K562 (cell line): ENCODE results near the gene SFN. TPM values are rescaled to one million over a fixed set of nuclear protein-coding genes. Genes with fewer than 3 reads are reported as not detected.

Experiments
- ATF1 ChIP-seq, 2 experiments: fragments of 450-650 bp in 1 of 2; IDR thresholded peaks; 2 replicates each; pipeline ENCODE4 v1.6.1; 2016; ENCODE audit warnings: missing compliant biosample characterization in 1 of 2, missing genetic modification characterization in 1 of 2
- ATF6 ChIP-seq: sonication (generic); formaldehyde crosslinking; IDR thresholded peaks from 2 replicates; pipeline ENCODE4 v1.4.0; 2020; ENCODE audit warnings: mild to moderate bottlenecking, missing genetic modification reagents
- ELF4 ChIP-seq: fragments of 450-650 bp; formaldehyde crosslinking; IDR thresholded peaks from 2 replicates; pipeline ENCODE4 v1.4.0; 2022; ENCODE audit warnings: missing genetic modification characterization
- MYC ChIP-seq, 2 experiments: fragments of 250-450 bp in 1 of 2; sonication (Bioruptor Pico) in 1 of 2; IDR thresholded peaks; 2 replicates each; pipeline versions ENCODE4 v1.5.1 to v1.6.1; 2012 to 2021; ENCODE audit warnings: low read depth in 2 of 2, borderline replicate concordance in 1 of 2, improper control_type of control experiment in 1 of 2, low read length in 1 of 2, mild to moderate bottlenecking in 1 of 2, moderate library complexity in 1 of 2
- PHTF2 ChIP-seq: fragments of 250-450 bp; sonication (Bioruptor Pico); IDR thresholded peaks from 2 replicates; pipeline ENCODE4 v1.5.0; 2021; ENCODE audit warnings: mild to moderate bottlenecking
- SOX6 ChIP-seq: fragments of 450-650 bp; IDR thresholded peaks from 2 replicates; pipeline ENCODE4 v1.6.1; 2014; ENCODE audit warnings: mild to moderate bottlenecking
- SUPT5H ChIP-seq: fragments of 450-650 bp; IDR thresholded peaks from 2 replicates; pipeline ENCODE4 v1.6.1; 2016
- THAP7 ChIP-seq: fragments of 250-450 bp; sonication (Bioruptor Pico); IDR thresholded peaks from 2 replicates; pipeline ENCODE4 v1.5.0; 2021
- U2AF1 ChIP-seq: fragments of 200-400 bp; formaldehyde crosslinking; optimal IDR thresholded peaks from 2 replicates; pipeline ENCODE3; 2017; ENCODE audit warnings: mild to moderate bottlenecking, low read depth, low read length, moderate library complexity
- ZC3H4 ChIP-seq: sonication (generic); formaldehyde crosslinking; IDR thresholded peaks from 2 replicates; pipeline ENCODE4 v1.9.0; 2021; ENCODE audit warnings: missing genetic modification reagents, borderline replicate concordance
- ZNF282 ChIP-seq: sonication (generic); formaldehyde crosslinking; IDR thresholded peaks from 2 replicates; pipeline ENCODE4 v1.8.1; 2023; ENCODE audit warnings: missing genetic modification reagents
- polyA plus RNA-seq, 8 experiments: library from polyadenylated mRNA; depleted of rRNA in 4 of 8; stranded (reverse) in 5 of 8; unstranded in 3 of 8; fragments of >200 nt; fragmentation: Nextera tagmentation in 2 of 8; fragmentation: Illumina TruSeq in 1 of 8; extraction: Ambion mirVana in 2 of 8; extraction: Trizol in 1 of 8; gene quantifications; 2 replicates each; pipeline versions ENCODE4 v1.2.1 to v1.2.3, GENCODE V29; 2011 to 2014; ENCODE audit warnings: inconsistent platforms in 1 of 8, missing spikeins in 1 of 8
- total RNA-seq, 7 experiments: library from RNA; depleted of rRNA in 6 of 7; stranded (reverse); fragments of >200 nt in 6 of 7; fragmentation: Illumina TruSeq in 2 of 7; extraction: Trizol in 2 of 7; gene quantifications; 2 replicates each; pipeline versions ENCODE4 v1.2.1 to v1.2.3, GENCODE V29; 2011 to 2021; ENCODE audit warnings: low replicate concordance in 1 of 7
- TF ChIP-seq, protein P1 (sequence below): sonication (generic); formaldehyde crosslinking; IDR thresholded peaks from 2 replicates; pipeline ENCODE4 v1.8.0; 2023; ENCODE audit warnings: mild to moderate bottlenecking, missing genetic modification reagents
- TF ChIP-seq, protein P2 (sequence below): fragments of 250-450 bp; sonication (Bioruptor Pico); IDR thresholded peaks from 2 replicates; pipeline ENCODE4 v1.4.0; 2020

The SFN gene
- total and polyA plus RNA-seq, 9 of the 15 experiments (the other 6 are each of a cell fraction or from before 2014, with no cell fraction given) = 0.10 to 3.8 (median 2.0) TPM

GRCh38 chr1:26889551-26890466 is 26.9 kb downstream of the SFN start, which contains the start of gene GPN2 (continued):
- TF ChIP-seq, protein P1, sequence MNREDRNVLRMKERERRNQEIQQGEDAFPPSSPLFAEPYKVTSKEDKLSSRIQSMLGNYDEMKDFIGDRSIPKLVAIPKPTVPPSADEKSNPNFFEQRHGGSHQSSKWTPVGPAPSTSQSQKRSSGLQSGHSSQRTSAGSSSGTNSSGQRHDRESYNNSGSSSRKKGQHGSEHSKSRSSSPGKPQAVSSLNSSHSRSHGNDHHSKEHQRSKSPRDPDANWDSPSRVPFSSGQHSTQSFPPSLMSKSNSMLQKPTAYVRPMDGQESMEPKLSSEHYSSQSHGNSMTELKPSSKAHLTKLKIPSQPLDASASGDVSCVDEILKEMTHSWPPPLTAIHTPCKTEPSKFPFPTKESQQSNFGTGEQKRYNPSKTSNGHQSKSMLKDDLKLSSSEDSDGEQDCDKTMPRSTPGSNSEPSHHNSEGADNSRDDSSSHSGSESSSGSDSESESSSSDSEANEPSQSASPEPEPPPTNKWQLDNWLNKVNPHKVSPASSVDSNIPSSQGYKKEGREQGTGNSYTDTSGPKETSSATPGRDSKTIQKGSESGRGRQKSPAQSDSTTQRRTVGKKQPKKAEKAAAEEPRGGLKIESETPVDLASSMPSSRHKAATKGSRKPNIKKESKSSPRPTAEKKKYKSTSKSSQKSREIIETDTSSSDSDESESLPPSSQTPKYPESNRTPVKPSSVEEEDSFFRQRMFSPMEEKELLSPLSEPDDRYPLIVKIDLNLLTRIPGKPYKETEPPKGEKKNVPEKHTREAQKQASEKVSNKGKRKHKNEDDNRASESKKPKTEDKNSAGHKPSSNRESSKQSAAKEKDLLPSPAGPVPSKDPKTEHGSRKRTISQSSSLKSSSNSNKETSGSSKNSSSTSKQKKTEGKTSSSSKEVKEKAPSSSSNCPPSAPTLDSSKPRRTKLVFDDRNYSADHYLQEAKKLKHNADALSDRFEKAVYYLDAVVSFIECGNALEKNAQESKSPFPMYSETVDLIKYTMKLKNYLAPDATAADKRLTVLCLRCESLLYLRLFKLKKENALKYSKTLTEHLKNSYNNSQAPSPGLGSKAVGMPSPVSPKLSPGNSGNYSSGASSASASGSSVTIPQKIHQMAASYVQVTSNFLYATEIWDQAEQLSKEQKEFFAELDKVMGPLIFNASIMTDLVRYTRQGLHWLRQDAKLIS = peak; percentile 95
- TF ChIP-seq ZNF282 (CRISPR knock-in tag) (peak; percentile 61; the same call in 1 of the 2 replicates), MYC (IDR thresholded peaks at IDR 0.05; ENCODE audit: low read depth, low read length) (peak; percentile 67; the same call in 1 of the 2 replicates), MYC (CRISPR knock-in tag; IDR thresholded peaks at IDR 0.05; ENCODE audit: borderline replicate concordance, low read depth) (peak; percentile 64; the same call in 1 of the 2 replicates), SUPT5H (peak; percentile 95), ELF4 (CRISPR knock-in tag) (peak; percentile 71; the same call in 1 of the 2 replicates), SOX6 (peak; percentile 24; the same call in 1 of the 2 replicates), PHTF2 (CRISPR knock-in tag) (no peak), ATF1 (CRISPR knock-in tag; IDR thresholded peaks at IDR 0.05) (0 out of 2 replicates have a peak, but pooled peaks have one; percentile 1), ATF1 (tag; IDR thresholded peaks at IDR 0.05) (peak; percentile 94), ZC3H4 (peak; percentile 91; the same call in 1 of the 2 replicates), U2AF1 (peak; percentile 93), THAP7 (CRISPR knock-in tag) (peak; percentile 75; the same call in 1 of the 2 replicates), ATF6 (CRISPR knock-in tag) (no peak)
- TF ChIP-seq, protein P2, sequence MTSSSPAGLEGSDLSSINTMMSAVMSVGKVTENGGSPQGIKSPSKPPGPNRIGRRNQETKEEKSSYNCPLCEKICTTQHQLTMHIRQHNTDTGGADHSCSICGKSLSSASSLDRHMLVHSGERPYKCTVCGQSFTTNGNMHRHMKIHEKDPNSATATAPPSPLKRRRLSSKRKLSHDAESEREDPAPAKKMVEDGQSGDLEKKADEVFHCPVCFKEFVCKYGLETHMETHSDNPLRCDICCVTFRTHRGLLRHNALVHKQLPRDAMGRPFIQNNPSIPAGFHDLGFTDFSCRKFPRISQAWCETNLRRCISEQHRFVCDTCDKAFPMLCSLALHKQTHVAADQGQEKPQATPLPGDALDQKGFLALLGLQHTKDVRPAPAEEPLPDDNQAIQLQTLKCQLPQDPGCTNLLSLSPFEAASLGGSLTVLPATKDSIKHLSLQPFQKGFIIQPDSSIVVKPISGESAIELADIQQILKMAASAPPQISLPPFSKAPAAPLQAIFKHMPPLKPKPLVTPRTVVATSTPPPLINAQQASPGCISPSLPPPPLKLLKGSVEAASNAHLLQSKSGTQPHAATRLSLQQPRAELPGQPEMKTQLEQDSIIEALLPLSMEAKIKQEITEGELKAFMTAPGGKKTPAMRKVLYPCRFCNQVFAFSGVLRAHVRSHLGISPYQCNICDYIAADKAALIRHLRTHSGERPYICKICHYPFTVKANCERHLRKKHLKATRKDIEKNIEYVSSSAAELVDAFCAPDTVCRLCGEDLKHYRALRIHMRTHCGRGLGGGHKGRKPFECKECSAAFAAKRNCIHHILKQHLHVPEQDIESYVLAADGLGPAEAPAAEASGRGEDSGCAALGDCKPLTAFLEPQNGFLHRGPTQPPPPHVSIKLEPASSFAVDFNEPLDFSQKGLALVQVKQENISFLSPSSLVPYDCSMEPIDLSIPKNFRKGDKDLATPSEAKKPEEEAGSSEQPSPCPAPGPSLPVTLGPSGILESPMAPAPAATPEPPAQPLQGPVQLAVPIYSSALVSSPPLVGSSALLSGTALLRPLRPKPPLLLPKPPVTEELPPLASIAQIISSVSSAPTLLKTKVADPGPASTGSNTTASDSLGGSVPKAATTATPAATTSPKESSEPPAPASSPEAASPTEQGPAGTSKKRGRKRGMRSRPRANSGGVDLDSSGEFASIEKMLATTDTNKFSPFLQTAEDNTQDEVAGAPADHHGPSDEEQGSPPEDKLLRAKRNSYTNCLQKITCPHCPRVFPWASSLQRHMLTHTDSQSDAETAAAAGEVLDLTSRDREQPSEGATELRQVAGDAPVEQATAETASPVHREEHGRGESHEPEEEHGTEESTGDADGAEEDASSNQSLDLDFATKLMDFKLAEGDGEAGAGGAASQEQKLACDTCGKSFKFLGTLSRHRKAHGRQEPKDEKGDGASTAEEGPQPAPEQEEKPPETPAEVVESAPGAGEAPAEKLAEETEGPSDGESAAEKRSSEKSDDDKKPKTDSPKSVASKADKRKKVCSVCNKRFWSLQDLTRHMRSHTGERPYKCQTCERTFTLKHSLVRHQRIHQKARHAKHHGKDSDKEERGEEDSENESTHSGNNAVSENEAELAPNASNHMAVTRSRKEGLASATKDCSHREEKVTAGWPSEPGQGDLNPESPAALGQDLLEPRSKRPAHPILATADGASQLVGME (CRISPR knock-in tag) = peak; percentile 83; the same call in 1 of the 2 replicates
